GM19324 (cell line): ENCODE data around the gene PIPOX.

Source experiments
- ATAC-seq: cut with Tn5 transposase; IDR thresholded peaks from one replicate; pipeline ENCODE4 v1.9.1; 2021; ENCODE audit warnings: mild to moderate bottlenecking, moderate library complexity; ENCODE audit not compliant: unreplicated experiment, low FRiP score

PIPOX gene

GRCh38 chr17:29045734-29046472, 3.0 kb downstream of the PIPOX start:
- no peak for ATAC-seq

- no peak for ATAC-seq
Measured at GRCh38 chr17:29046473-29046839, 3.5 kb downstream of the PIPOX start.

DNA sequence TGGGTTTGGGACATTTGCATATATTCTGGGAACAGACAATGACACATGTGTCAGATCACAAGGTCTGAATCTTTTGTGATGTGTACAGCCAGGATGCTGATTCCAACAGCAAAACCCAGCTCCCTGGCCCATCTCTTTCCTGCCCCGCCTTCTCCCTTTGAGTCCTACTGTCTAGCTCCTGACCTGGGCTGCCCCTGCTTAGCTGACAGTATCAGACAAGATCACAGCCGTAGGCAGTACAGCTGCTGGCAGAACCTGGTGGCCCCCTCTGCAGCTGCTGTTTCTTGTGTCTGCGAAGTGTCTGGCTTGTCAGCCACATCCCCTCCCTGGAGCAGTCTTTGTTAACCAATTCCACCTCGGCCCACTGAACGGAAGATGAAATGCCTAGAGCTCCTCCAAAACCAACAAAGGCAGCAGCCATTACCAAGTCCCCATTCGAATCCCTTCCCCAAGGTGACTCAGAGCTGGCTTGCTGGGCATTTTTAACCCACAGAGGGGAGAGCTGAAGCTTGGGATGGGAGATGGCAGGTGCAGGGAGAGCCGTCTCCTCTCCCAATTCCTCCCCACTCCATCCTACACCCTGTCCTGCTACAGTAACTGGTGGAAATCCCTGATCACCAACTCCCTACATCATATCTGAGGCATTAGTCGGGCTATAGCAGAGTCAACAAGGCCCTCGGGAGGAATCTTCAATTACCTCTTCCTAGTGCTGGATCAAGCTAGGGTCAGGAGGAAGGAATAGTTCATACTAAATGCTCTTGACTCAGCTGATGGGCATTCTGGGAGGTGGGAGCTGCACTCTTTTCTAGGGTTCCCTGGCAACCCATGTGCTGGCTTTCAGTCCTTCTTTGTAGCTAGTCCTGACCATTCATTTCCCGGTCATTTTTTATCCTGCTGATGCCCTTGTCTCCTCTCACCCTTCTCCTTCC, 5.8 kb downstream of the PIPOX start:
- no peak for ATAC-seq

DNA sequence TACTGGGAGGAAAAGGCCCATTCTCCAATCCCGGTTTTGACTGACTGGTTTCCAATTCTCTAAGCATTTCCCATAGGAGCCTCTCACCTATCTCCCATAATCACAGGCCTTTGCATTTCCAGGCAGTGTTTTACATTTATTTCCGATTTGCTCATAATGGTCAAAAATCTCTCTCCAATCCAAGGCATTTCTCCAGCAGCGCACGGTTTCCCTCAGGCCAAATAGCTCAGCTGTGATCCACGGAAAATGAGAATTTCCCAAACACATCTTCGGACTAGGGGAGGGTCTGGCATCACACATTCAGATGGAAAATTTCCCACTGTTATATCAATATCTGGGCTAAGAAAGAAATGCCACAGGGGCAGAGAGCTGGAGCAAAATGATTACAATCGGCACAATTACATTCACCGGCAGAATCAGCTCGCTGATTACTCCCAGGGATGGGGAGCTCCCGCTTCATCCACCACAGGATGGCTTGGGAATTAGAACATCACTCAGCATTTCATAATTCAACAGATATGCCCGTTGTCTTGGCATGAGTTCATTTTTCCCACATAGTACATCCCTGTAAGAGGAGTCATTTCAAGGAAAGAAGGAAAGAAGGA, 6.7 kb downstream of the PIPOX start:
- no peak for ATAC-seq

- no peak for ATAC-seq
Measured at GRCh38 chr17:29050176-29050575, 7.2 kb downstream of the PIPOX start.

- no peak for ATAC-seq
Measured at GRCh38 chr17:29051194-29051593, 8.3 kb downstream of the PIPOX start.

DNA sequence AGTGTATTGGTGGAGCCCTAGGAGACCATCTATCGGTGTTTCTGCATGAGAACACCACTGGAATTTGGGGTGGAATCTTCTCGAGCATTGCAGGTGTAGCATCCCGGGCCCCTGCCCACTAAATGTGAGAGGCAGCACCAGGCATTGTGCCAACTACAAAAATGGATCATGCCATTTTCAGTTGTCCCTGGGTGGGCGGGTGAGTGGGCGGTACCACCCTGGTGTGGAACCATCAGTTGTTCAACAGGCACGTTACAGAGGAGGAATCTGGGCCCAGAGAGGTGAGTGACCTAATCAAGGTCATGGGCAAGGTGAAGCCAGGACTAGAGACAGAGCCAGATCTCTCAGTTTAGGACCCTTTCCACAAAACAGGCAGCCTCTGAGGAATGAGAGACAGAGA, 8.8 kb downstream of the PIPOX start:
- ATAC-seq = no peak

DNA sequence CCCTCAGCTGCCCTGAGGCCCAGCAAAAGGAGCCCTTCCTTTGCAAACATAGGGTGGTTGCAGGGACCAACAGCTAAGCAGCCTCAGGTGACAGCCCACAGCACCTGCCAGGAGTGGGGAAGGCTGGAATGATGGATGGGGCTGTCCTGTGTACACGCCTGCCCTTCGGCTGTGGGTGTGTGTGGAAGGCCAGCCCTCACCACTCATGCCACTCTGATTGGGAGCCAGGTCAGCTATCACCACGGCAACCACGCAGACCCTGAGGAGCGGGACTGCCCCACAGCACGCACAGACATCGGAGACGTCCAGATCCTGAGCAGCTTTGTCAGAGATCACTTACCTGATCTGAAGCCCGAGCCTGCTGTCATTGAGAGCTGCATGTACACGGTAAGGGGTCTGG, 11.9 kb downstream of the PIPOX start:
- no peak for ATAC-seq

- no peak for ATAC-seq
Measured at GRCh38 chr17:29057361-29057760, 14.4 kb downstream of the PIPOX start.

DNA sequence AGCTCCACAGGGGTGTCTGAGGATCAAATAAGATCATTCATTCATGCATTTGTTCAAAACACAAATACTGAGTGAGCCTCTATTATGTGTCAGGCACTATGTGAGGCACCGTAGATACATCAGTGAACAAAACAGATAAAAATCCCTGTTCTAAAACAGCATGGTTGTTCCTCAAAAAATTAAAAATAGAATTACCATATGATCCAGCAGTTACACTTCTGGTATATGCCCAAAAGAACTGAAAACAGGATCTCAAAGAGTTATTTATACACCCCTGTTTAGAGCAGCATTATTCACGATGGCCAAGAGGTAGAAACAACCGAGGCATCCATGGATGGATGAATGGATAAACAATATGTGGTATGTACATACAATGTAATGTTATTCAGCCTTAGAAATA, 15.4 kb downstream of the PIPOX start:
- ATAC-seq = no peak

GRCh38 chr17:29059281-29059680, 16.3 kb downstream of the PIPOX start:
- ATAC-seq = no peak

DNA sequence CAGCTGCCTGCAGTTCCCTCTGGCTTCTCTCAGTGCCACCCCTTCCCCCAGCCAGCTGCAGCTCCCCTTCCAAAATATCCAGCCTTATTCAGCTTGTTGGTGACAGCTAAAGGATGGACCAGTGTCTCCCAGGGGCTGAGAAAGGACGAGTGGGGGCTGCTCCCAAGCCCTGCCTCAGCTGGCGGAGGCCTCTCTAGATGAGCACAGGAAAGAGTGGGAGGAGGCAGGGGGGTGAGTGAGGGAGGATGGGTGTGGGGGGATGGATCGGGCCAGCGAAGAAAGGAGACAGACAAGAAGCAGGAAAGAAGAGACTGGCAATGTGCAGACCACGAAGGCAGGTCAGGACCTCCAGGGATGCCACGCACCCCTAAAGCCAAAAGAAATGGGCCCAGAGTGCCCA, 17.5 kb downstream of the PIPOX start:
- no peak for ATAC-seq

DNA sequence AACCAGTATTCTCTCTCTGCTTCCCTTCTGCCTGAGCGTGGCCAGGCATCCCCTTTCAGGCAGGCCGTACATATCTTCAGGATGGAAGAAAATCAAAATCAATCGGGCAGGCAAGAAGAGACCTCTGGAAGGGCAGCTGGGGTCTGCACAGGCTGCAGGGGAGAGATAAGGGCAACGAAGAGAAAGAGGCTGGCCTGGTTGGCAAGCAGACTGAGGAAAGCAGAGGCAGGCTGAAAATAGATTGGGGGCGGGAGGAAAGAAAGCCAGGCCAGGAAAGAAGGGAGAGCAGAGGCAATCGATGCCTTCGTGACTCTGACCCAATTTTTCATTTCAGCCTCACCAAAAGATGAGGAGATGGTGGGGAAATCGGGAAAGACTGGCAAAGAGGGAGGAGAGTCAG, 18.1 kb downstream of the PIPOX start:
- no peak for ATAC-seq

DNA sequence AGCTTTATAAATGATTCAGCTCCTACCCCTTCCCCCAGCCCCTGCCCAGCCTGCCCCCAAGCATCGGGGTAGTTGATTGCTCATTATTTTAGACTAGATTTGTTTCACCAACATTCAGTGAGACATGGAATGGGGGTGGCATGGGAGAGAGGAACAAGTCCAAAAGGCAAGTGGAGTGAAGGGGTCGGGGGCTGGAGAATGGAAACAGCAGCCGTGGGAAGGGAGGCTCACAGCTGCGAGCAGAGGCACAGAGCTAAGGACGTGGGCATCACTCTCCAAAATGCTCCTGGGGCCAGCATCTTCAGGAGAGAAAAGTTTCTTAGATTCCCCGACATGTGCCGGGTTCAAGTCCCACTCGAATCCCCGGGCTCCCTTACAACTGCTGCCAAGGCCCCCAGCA, 19.3 kb downstream of the PIPOX start:
- ATAC-seq = no peak

- ATAC-seq = no peak
Measured at GRCh38 chr17:29063992-29064391, 21.1 kb downstream of the PIPOX start.

DNA sequence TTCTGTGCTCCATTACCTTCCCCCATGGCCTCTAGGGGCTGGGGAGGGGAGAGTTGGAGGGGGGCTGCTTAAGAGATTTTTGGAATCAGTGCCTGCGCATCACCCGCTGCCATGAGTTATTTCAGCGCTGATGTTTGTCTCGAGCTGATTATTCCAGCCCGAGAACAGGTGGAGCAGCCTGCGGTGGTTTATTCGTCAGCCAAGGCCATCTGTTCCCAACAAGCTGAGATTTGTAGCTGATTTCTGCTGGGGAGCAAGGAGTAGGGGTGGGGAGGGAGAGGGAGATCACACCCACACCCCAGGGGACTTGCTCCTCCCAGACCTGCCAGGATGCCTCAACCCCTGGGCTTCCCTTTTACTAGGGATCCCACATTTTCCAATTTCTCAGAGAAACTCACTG, 23.1 kb downstream of the PIPOX start:
- ATAC-seq = no peak

GRCh38 chr17:29066606-29067005, 23.7 kb downstream of the PIPOX start:
- no peak for ATAC-seq

DNA sequence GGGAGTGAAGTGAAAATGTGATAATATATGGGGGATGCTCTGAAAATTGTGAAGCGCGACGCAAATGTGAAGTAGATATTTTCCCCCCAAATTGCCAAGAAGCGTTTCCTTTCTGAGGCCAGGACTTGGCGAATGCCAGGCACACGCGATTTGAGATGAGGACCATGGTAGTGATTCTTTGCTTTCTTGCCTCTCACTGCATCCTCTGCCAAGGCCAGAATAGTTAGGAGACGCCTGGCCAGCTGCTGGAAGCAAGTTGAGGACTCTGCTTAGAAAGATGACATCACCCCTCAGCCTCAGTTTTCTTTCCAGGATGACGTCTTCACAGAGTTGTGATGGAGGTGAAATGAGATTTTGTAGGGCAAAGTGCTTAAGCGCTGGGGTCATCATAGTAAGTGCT, 25.9 kb downstream of the PIPOX start:
- no peak for ATAC-seq

DNA sequence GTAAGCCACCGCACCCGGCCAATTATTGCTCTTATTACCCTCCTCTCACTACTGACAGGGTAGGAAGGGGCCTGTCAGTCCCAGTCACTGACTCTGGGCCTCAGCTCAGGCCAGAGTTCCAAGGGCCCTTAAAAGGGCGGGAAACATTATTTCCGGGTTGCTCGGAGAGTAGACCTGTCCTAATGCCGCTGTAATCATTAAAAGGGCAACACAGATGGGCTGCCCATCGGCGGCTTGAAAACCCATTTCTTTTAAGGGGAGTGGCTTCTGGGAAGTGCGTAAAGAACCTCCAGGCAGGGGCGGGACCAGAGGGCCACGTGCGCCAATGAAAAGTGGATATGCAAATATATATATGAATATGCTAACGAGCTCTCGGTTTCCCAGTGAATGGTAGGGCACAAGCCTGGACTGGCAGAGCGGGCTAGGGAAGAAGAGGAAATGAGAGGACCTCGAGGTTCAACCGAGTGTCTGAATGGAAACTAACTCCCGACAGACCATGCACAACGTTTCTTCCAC, 26.6 kb downstream of the PIPOX start:
- ATAC-seq = no peak

DNA sequence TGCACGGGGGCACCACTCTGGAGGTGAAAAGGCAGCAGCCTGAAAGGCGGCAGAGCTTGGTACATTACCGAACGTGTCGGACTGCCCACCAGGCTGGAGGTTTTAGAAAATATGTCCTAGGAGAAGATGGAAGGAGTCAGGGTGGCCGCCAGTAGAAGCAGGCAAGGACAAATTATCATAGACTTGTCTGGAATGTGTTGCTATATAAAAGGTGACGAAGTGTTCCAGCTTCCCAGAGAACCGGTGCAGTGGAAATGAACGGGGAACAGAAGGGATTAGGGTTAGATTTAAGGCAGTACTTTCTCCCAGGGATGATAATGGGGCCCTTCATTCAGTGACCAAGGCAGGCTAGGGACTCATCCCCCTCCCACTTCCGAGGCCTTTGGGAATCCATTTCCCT, 27.4 kb downstream of the PIPOX start:
- ATAC-seq = no peak

DNA sequence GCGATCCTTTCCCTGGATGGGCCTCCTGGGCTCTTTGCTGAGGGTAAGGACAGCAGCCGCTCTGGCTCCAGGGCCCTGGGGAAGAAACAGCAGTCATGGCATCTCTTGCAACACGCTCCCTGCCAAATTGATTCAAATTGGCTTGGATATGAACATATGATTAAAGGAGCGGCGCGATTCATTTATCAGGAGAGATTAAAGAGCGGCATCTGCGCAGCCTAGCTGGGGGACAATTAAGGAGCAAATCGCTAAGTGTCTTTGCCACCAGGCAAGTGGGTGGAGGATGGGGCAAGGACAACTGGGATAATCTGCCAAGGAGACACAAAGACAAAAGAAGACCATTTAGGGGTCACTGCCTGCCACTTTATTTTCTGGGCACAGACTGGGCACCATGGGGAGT, 27.8 kb downstream of the PIPOX start:
- no peak for ATAC-seq
